HG02852 (cell line): ENCODE data around the gene NAA80.
A peak's percentile ranks its signal among the peaks of the same experiment; 100 is the strongest.
"Not testable (repeated sequence)": the region's sequence is repeated elsewhere in the genome, so short reads cannot be mapped to it uniquely, and the experiment has no call there.

Source experiments
- ATAC-seq: cut with Tn5 transposase; IDR thresholded peaks from one replicate; pipeline ENCODE4 v1.9.1; 2021; ENCODE audit warnings: mild to moderate bottlenecking, moderate library complexity; ENCODE audit not compliant: unreplicated experiment

The NAA80 gene

GRCh38 chr3:50271314-50271936 lies 27.8 kb downstream of the NAA80 start:
- no peak for ATAC-seq

- no peak for ATAC-seq
These were observed 28.6 kb downstream of the NAA80 start for GRCh38 chr3:50270422-50271224.

- ATAC-seq = no peak
These were observed 29.2 kb downstream of the NAA80 start for GRCh38 chr3:50269977-50270413.

GRCh38 chr3:50269460-50269859 lies 29.7 kb downstream of the NAA80 start:
- no peak for ATAC-seq

GRCh38 chr3:50268703-50269451 lies 30.3 kb downstream of the NAA80 start, which contains the start of gene SEMA3B:
SEMA3B (plus strand) TSS chr3:50269147; CDS start chr3:50269241, 94 bp downstream.
- no peak for ATAC-seq

GRCh38 chr3:50268276-50268675 lies 30.9 kb downstream of the NAA80 start:
- no peak for ATAC-seq

GRCh38 chr3:50267280-50267913 lies 31.8 kb downstream of the NAA80 start:
- no peak for ATAC-seq

- no peak for ATAC-seq
These were observed 32.4 kb downstream of the NAA80 start for GRCh38 chr3:50266836-50267235.

GRCh38 chr3:50266017-50266416 lies 33.2 kb downstream of the NAA80 start:
- no peak for ATAC-seq

- no peak for ATAC-seq
These were observed 33.6 kb downstream of the NAA80 start for GRCh38 chr3:50265571-50265970.

GRCh38 chr3:50264964-50265485 lies 34.2 kb downstream of the NAA80 start:
- no peak for ATAC-seq

GRCh38 chr3:50264383-50264963 lies 34.7 kb downstream of the NAA80 start:
- no peak for ATAC-seq

- no peak for ATAC-seq
These were observed 35.5 kb downstream of the NAA80 start for GRCh38 chr3:50263478-50264382.

GRCh38 chr3:50262778-50263177 lies 36.4 kb downstream of the NAA80 start:
- no peak for ATAC-seq

- ATAC-seq = not testable (repeated sequence)
These were observed 37.0 kb downstream of the NAA80 start for GRCh38 chr3:50262200-50262599.

GRCh38 chr3:50261505-50261904 lies 37.7 kb downstream of the NAA80 start:
- no peak for ATAC-seq

GRCh38 chr3:50260942-50261441 lies 38.2 kb downstream of the NAA80 start:
- ATAC-seq = no peak

- peak; percentile 84 for ATAC-seq
These were observed 38.9 kb downstream of the NAA80 start for GRCh38 chr3:50260027-50260941.
